Keratinocyte (primary cell): ENCODE results near the gene VCAM1. TPM values are rescaled to one million over a fixed set of nuclear protein-coding genes. Genes with fewer than 3 reads are reported as not detected.

Experiments used
- DNase-seq: peaks from one replicate; pipeline ENCODE4 v3.0.0-alpha.2; 2011; ENCODE audit warnings: low read depth, missing footprints, low spot score
- FAIRE-seq: peaks from 2 replicates; lab custom pipeline; 2011; peaks lifted over from hg19 to GRCh38; lab: Jason Lieb, UNC
- H2AFZ ChIP-seq: 2 replicates; pipeline ENCODE4 v1.6.0; 2012; ENCODE audit warnings: low read length, control low read depth, inconsistent platforms; ENCODE audit not compliant: control insufficient read depth
- H3K27ac ChIP-seq: 2 replicates; pipeline ENCODE4 v1.5.1; 2011; ENCODE audit warnings: low read length; ENCODE audit not compliant: control insufficient read depth, insufficient read depth
- H3K27me3 ChIP-seq: 3 replicates; pipeline ENCODE4 v1.6.0; 2011; ENCODE audit warnings: low read length; ENCODE audit not compliant: control insufficient read depth, insufficient read depth; ENCODE audit errors: extremely low read depth
- H3K36me3 ChIP-seq, 2 experiments: 2 replicates in 1 of 2; 3 replicates in 1 of 2; pipeline ENCODE4 v1.5.1; 2011; ENCODE audit warnings: low read length in 2 of 2, mild to moderate bottlenecking in 1 of 2; ENCODE audit not compliant: control insufficient read depth in 2 of 2, insufficient read depth in 2 of 2; ENCODE audit errors: extremely low read depth in 1 of 2
- H3K4me1 ChIP-seq: 3 replicates; pipeline ENCODE4 v1.5.1; 2011; ENCODE audit warnings: low read length; ENCODE audit not compliant: control insufficient read depth, insufficient read depth; ENCODE audit errors: extremely low read depth
- H3K4me2 ChIP-seq: 3 replicates; pipeline ENCODE4 v1.6.0; 2011; ENCODE audit warnings: low read depth, low read length; ENCODE audit not compliant: control insufficient read depth, insufficient read depth; ENCODE audit errors: extremely low read depth
- H3K4me3 ChIP-seq, 3 experiments: fragments of 200-600 bp in 1 of 3; sonication (generic) in 1 of 3; 2 replicates in 2 of 3; 3 replicates in 1 of 3; pipeline ENCODE4 v1.5.1; 2011 to 2016; ENCODE audit warnings: low read length in 3 of 3, mild to moderate bottlenecking in 3 of 3, control low read depth in 2 of 3, inconsistent platforms in 1 of 3, low read depth in 1 of 3, mixed read lengths in 1 of 3, mixed run types in 1 of 3, moderate library complexity in 1 of 3; ENCODE audit not compliant: control insufficient read depth in 2 of 3, insufficient read depth in 2 of 3; ENCODE audit errors: extremely low read depth in 1 of 3
- H3K79me2 ChIP-seq: 2 replicates; pipeline ENCODE4 v1.6.0; 2012; ENCODE audit warnings: low read length; ENCODE audit not compliant: control insufficient read depth, insufficient read depth
- H3K9ac ChIP-seq: 3 replicates; pipeline ENCODE4 v1.6.0; 2011; ENCODE audit warnings: low read length; ENCODE audit not compliant: control insufficient read depth, insufficient read depth; ENCODE audit errors: extremely low read depth
- H3K9me1 ChIP-seq: 3 replicates; pipeline ENCODE4 v1.6.0; 2011; ENCODE audit warnings: low read length; ENCODE audit not compliant: control insufficient read depth, insufficient read depth; ENCODE audit errors: extremely low read depth
- H3K9me3 ChIP-seq: 2 replicates; pipeline ENCODE4 v1.5.1; 2012; ENCODE audit warnings: low read depth, low read length; ENCODE audit not compliant: control insufficient read depth
- H4K20me1 ChIP-seq: 3 replicates; pipeline ENCODE4 v1.6.0; 2011; ENCODE audit warnings: low read length; ENCODE audit not compliant: control insufficient read depth, insufficient read depth; ENCODE audit errors: extremely low read depth
- CTCF ChIP-seq, 3 experiments: IDR thresholded peaks in 1 of 3; conservative IDR thresholded peaks in 1 of 3; optimal IDR thresholded peaks in 1 of 3; 2 replicates in 2 of 3; 3 replicates in 1 of 3; pipeline versions ENCODE3 to v1.5.1; 2011; ENCODE audit warnings: low read length in 3 of 3, mild to moderate bottlenecking in 3 of 3, moderate library complexity in 2 of 3, control low read depth in 1 of 3, inconsistent platforms in 1 of 3; ENCODE audit not compliant: insufficient read depth in 2 of 3; ENCODE audit errors: extremely low read depth in 1 of 3
- EZH2 ChIP-seq: IDR thresholded peaks from one replicate; pipeline ENCODE4 v1.6.1; 2012; ENCODE audit warnings: inconsistent platforms, mild to moderate bottlenecking, low read length, moderate library complexity
- dilution Hi-C: fragments of 300-500 bp; cut with MboI; formaldehyde crosslinking; loops from one replicate; pipeline ENCODE4 v1.7.0; 2020; ENCODE audit warnings: low sequenced_read_pairs; ENCODE audit not compliant: extremely low pct_ligation_motif_present
- polyA plus RNA-seq, 5 experiments: library from polyadenylated mRNA; depleted of rRNA in 3 of 5; stranded (reverse) in 3 of 5; stranded (forward) in 1 of 5; unstranded in 1 of 5; fragments of >200 nt; gene quantifications; 1 replicate in 1 of 5; 2 replicates in 3 of 5; 3 replicates in 1 of 5; pipeline versions ENCODE4 v1.2.1 to v1.2.3, GENCODE V29; 2011 to 2012; ENCODE audit warnings: missing spikeins in 2 of 5, low read depth in 1 of 5, low replicate concordance in 1 of 5

The VCAM1 gene
- polyA plus RNA-seq, 1 donor (not counting 4 experiments of a cell fraction or from before 2014, with no cell fraction given): not detected

- Histone ChIP-seq H3K36me3 (no peaks in the 10 kb centered on the region), H3K4me1 (no peaks in the 10 kb centered on the region), H4K20me1 (no peaks in the 10 kb centered on the region), H2AFZ (no peak overlapping the region), H3K9me1 (no peaks in the 10 kb centered on the region), H3K79me2 (no peaks in the 10 kb centered on the region), H3K27me3 (no peaks in the 10 kb centered on the region), H3K9ac (no peak overlapping the region), H3K4me3 (no peak overlapping the region), H3K9me3 (no peaks in the 10 kb centered on the region), H3K27ac (no peak overlapping the region), H3K4me2 (no peak overlapping the region)
- FAIRE-seq (no peak), DNase-seq (no peak)
- TF ChIP-seq CTCF (optimal IDR thresholded peaks at IDR 0.05 in 1 of 3, IDR thresholded peaks at IDR 0.05 in 1 of 3, conservative IDR thresholded peaks at IDR 0.05 in 1 of 3; ENCODE audit: extremely low read depth in 1 of 3, insufficient read depth in 2 of 3, low read length in 3 of 3): no peak
- no peak for TF ChIP-seq EZH2
- dilution Hi-C loops: no loop called here
Measured at GRCh38 chr1:100746542-100746932, 27.0 kb downstream of the VCAM1 start.

GRCh38 chr1:100747771-100748170 lies 28.2 kb downstream of the VCAM1 start:
- H3K9me1 ChIP-seq: no peaks in the 10 kb centered on the region
- no peak overlapping the region for H2AFZ ChIP-seq
- H3K36me3 ChIP-seq: no peaks in the 10 kb centered on the region
- H4K20me1 ChIP-seq: no peaks in the 10 kb centered on the region
- no peak for DNase-seq
- no peaks in the 10 kb centered on the region for H3K27me3 ChIP-seq
- TF ChIP-seq CTCF (optimal IDR thresholded peaks at IDR 0.05 in 1 of 3, IDR thresholded peaks at IDR 0.05 in 1 of 3, conservative IDR thresholded peaks at IDR 0.05 in 1 of 3; ENCODE audit: extremely low read depth in 1 of 3, insufficient read depth in 2 of 3, low read length in 3 of 3) (no peak), EZH2 (no peak)
- no peak for FAIRE-seq
- H3K9ac ChIP-seq: no peak overlapping the region
- no peaks in the 10 kb centered on the region for H3K79me2 ChIP-seq
- H3K4me2 ChIP-seq: no peak overlapping the region
- H3K27ac ChIP-seq: no peak overlapping the region
- dilution Hi-C loops: no loop called here
- H3K4me3 ChIP-seq: no peak overlapping the region
- H3K9me3 ChIP-seq: no peaks in the 10 kb centered on the region
- no peaks in the 10 kb centered on the region for H3K4me1 ChIP-seq
